ENCODE data around the gene TEX38.
A peak's percentile ranks its signal among the peaks of the same experiment; 100 is the strongest.

Gene TEX38

GRCh38 chr1:46671554-46671953, at the start of gene TEX38:
Gene TEX38, plus strand, starts transcription at chr1:46671854. Its CDS starts 81 bp downstream, at chr1:46671935.
- Histone ChIP-seq H3K4me2 (no peak within 1 kb of the TSS), H3K27ac (no peak within 1 kb of the TSS), H3K4me3 (no peak within 1 kb of the TSS), H4K20me1 (no peaks in the 10 kb centered on the region), H3K36me3 (peaks cover 29% of the 10 kb centered on the region), H3K27me3 (no peaks in the 10 kb centered on the region), H3K9ac (no peak within 1 kb of the TSS), H3K9me3 (no peaks in the 10 kb centered on the region), H3K4me1 (peaks cover 11% of the 10 kb centered on the region)
- no peak for TF ChIP-seq Cebpa-rat (IDR thresholded peaks at IDR 0.05)

GRCh38 chr1:46621930-46622329, 49.7 kb upstream of the TEX38 start:
- no peak overlapping the region for H3K4me2 ChIP-seq
- TF ChIP-seq Cebpa-rat (IDR thresholded peaks at IDR 0.05) = no peak
- H3K9ac ChIP-seq = no peak overlapping the region
- H3K9me3 ChIP-seq = no peaks in the 10 kb centered on the region
- H3K27me3 ChIP-seq = no peaks in the 10 kb centered on the region
- H4K20me1 ChIP-seq = no peaks in the 10 kb centered on the region
- no peak overlapping the region for H3K27ac ChIP-seq
- H3K4me3 ChIP-seq = no peak overlapping the region
- H3K36me3 ChIP-seq = no peaks in the 10 kb centered on the region
- H3K4me1 ChIP-seq = peaks cover 54% of the 10 kb centered on the region

- Histone ChIP-seq H3K9ac (no peak overlapping the region), H3K27me3 (no peaks in the 10 kb centered on the region), H3K4me3 (no peak overlapping the region), H3K4me1 (peaks cover 50% of the 10 kb centered on the region), H3K4me2 (no peak overlapping the region), H4K20me1 (no peaks in the 10 kb centered on the region), H3K27ac (no peak overlapping the region), H3K36me3 (no peaks in the 10 kb centered on the region), H3K9me3 (no peaks in the 10 kb centered on the region)
- no peak for TF ChIP-seq Cebpa-rat (IDR thresholded peaks at IDR 0.05)
Measured at GRCh38 chr1:46622344-46622743, 49.3 kb upstream of the TEX38 start.

- Histone ChIP-seq H3K9me3 (no peaks in the 10 kb centered on the region), H3K4me2 (peak overlapping the region; percentile 28; the same call in 1 of the 2 replicates), H3K27me3 (no peaks in the 10 kb centered on the region), H3K9ac (no peak overlapping the region), H4K20me1 (no peaks in the 10 kb centered on the region), H3K27ac (no peak overlapping the region), H3K36me3 (no peaks in the 10 kb centered on the region), H3K4me1 (peaks cover 34% of the 10 kb centered on the region), H3K4me3 (no peak overlapping the region)
- no peak for TF ChIP-seq Cebpa-rat (IDR thresholded peaks at IDR 0.05)
Measured at GRCh38 chr1:46623743-46624644, 47.7 kb upstream of the TEX38 start.

GRCh38 chr1:46630719-46631118, 40.9 kb upstream of the TEX38 start:
- Histone ChIP-seq H3K36me3 (peaks cover 49% of the 10 kb centered on the region), H3K27ac (no peak overlapping the region)

GRCh38 chr1:46635205-46635604, 36.4 kb upstream of the TEX38 start:
- H3K4me2 ChIP-seq = no peak overlapping the region
- no peak overlapping the region for H3K27ac ChIP-seq
- H3K4me1 ChIP-seq = no peaks in the 10 kb centered on the region
- no peak overlapping the region for H3K4me3 ChIP-seq
- TF ChIP-seq Cebpa-rat (IDR thresholded peaks at IDR 0.05) = no peak
- no peaks in the 10 kb centered on the region for H3K9me3 ChIP-seq
- H3K27me3 ChIP-seq = no peaks in the 10 kb centered on the region
- H3K9ac ChIP-seq = no peak overlapping the region
- H4K20me1 ChIP-seq = no peaks in the 10 kb centered on the region
- peaks cover 70% of the 10 kb centered on the region for H3K36me3 ChIP-seq

More at GRCh38 chr1:46630719-46631118, 40.9 kb upstream of the TEX38 start:
- Histone ChIP-seq H3K4me2 (no peak overlapping the region), H4K20me1 (no peaks in the 10 kb centered on the region), H3K9ac (no peak overlapping the region), H3K4me3 (no peak overlapping the region), H3K4me1 (no peaks in the 10 kb centered on the region), H3K27me3 (no peaks in the 10 kb centered on the region), H3K9me3 (no peaks in the 10 kb centered on the region)
- no peak for TF ChIP-seq Cebpa-rat (IDR thresholded peaks at IDR 0.05)

GRCh38 chr1:46637444-46638083, 34.1 kb upstream of the TEX38 start:
- H3K27ac ChIP-seq = no peak overlapping the region
- no peak overlapping the region for H3K4me2 ChIP-seq
- no peak for TF ChIP-seq Cebpa-rat (IDR thresholded peaks at IDR 0.05)
- H4K20me1 ChIP-seq = no peaks in the 10 kb centered on the region
- no peaks in the 10 kb centered on the region for H3K9me3 ChIP-seq
- H3K27me3 ChIP-seq = no peaks in the 10 kb centered on the region
- H3K4me1 ChIP-seq = no peaks in the 10 kb centered on the region
- H3K9ac ChIP-seq = no peak overlapping the region
- H3K36me3 ChIP-seq = peaks cover 57% of the 10 kb centered on the region
- no peak overlapping the region for H3K4me3 ChIP-seq

- no peak for TF ChIP-seq Cebpa-rat (IDR thresholded peaks at IDR 0.05)
- Histone ChIP-seq H3K4me2 (no peak overlapping the region), H3K4me3 (no peak overlapping the region), H3K9ac (no peak overlapping the region), H3K27me3 (no peaks in the 10 kb centered on the region), H3K4me1 (peaks cover 10% of the 10 kb centered on the region), H3K27ac (no peak overlapping the region), H3K36me3 (peaks cover 45% of the 10 kb centered on the region), H4K20me1 (no peaks in the 10 kb centered on the region), H3K9me3 (no peaks in the 10 kb centered on the region)
Measured at GRCh38 chr1:46638921-46639320, 32.7 kb upstream of the TEX38 start.

GRCh38 chr1:46639547-46639946, 32.1 kb upstream of the TEX38 start:
- H3K4me3 ChIP-seq = no peak overlapping the region
- no peak overlapping the region for H3K4me2 ChIP-seq
- H3K27ac ChIP-seq = no peak overlapping the region
- no peak overlapping the region for H3K9ac ChIP-seq
- no peaks in the 10 kb centered on the region for H3K27me3 ChIP-seq
- H3K4me1 ChIP-seq = peaks cover 12% of the 10 kb centered on the region
- H4K20me1 ChIP-seq = no peaks in the 10 kb centered on the region
- no peaks in the 10 kb centered on the region for H3K9me3 ChIP-seq
- H3K36me3 ChIP-seq = peaks cover 39% of the 10 kb centered on the region
- TF ChIP-seq Cebpa-rat (IDR thresholded peaks at IDR 0.05) = no peak

GRCh38 chr1:46642115-46642680, 29.5 kb upstream of the TEX38 start:
- Histone ChIP-seq H3K27ac (no peak overlapping the region), H3K9ac (no peak overlapping the region), H3K4me2 (no peak overlapping the region), H3K4me3 (no peak overlapping the region), H3K9me3 (no peaks in the 10 kb centered on the region), H4K20me1 (no peaks in the 10 kb centered on the region), H3K4me1 (peaks cover 12% of the 10 kb centered on the region), H3K36me3 (peaks cover 24% of the 10 kb centered on the region), H3K27me3 (no peaks in the 10 kb centered on the region)
- no peak for TF ChIP-seq Cebpa-rat (IDR thresholded peaks at IDR 0.05)
